Gastrocnemius medialis (tissue), 4 donors: ENCODE measurements around the gene LY6G5C. TPM values are rescaled to one million over a fixed set of nuclear protein-coding genes. Genes with fewer than 3 reads are reported as not detected.

Experiments used
- ATAC-seq, 2 donors: fragments of 150-250 bp; one replicate each; pipeline ENCODE4 v1.9.1; 2016
- DNase-seq, 2 donors: peaks; one replicate each; pipeline ENCODE4 v3.0.0-alpha.2; 2019
- H3K27ac ChIP-seq, 4 donors: fragments of 200-600 bp; sonication (generic); 1 replicate in 1 of 4; 2 replicates in 3 of 4; pipeline ENCODE4 v1.5.1; 2016 to 2018; ENCODE audit warnings: mild to moderate bottlenecking in 2 of 4, moderate library complexity in 1 of 4
- H3K27me3 ChIP-seq, 3 donors: fragments of 200-600 bp; sonication (generic) in 2 of 3; 1 replicate in 1 of 3; 2 replicates in 2 of 3; pipeline versions ENCODE4 v1.5.1 to v1.6.0; 2016 to 2019; ENCODE audit warnings: mild to moderate bottlenecking in 1 of 3, moderate library complexity in 1 of 3
- H3K36me3 ChIP-seq, 2 donors: fragments of 200-600 bp; sonication (generic) in 1 of 2; one replicate each; pipeline ENCODE4 v1.5.1; 2017 to 2018
- H3K4me1 ChIP-seq, 2 donors: fragments of 200-600 bp; sonication (generic) in 1 of 2; one replicate each; pipeline ENCODE4 v1.5.1; 2016 to 2017; ENCODE audit warnings: mild to moderate bottlenecking in 2 of 2
- H3K4me3 ChIP-seq, 4 donors: fragments of 200-600 bp; sonication (generic) in 3 of 4; 1 replicate in 1 of 4; 2 replicates in 3 of 4; pipeline ENCODE4 v1.5.1; 2016 to 2019; ENCODE audit warnings: mild to moderate bottlenecking in 2 of 4
- H3K9me3 ChIP-seq, 3 donors: fragments of 200-600 bp; sonication (generic) in 2 of 3; 1 replicate in 1 of 3; 2 replicates in 2 of 3; pipeline ENCODE4 v1.5.1; 2016 to 2019
- CTCF ChIP-seq, 5 experiments: fragments of 450-650 bp in 3 of 5; fragments of 200-600 bp in 2 of 5; sonication (generic) in 2 of 5; IDR thresholded peaks in 4 of 5; conservative IDR thresholded peaks in 1 of 5; 1 replicate in 4 of 5; 2 replicates in 1 of 5; pipeline ENCODE4 v1.5.1; 2016 to 2019; ENCODE audit warnings: antibody characterized with exemption in 5 of 5, mild to moderate bottlenecking in 3 of 5, moderate library complexity in 3 of 5
- POLR2A ChIP-seq, 2 donors: fragments of 450-650 bp; IDR thresholded peaks; one replicate each; pipeline ENCODE4 v1.6.1; 2017; ENCODE audit warnings: antibody characterized with exemption in 2 of 2, mild to moderate bottlenecking in 2 of 2, moderate library complexity in 2 of 2
- in situ Hi-C, 4 donors: fragments of 200-750 bp; cut with MboI; loops; one replicate each; pipeline versions ENCODE4 v1.15.0 to v1.8.0; 2017; ENCODE audit warnings: low sequenced_read_pairs in 4 of 4
- intact Hi-C: fragments of 100-400 bp; cut with DNase I; formaldehyde crosslinking; loops from one replicate; pipeline ENCODE4 v1.15.1; 2023; ENCODE audit warnings: low total_unique reads
- total RNA-seq, 4 donors: library from RNA; depleted of rRNA; stranded (reverse); fragments of >200 nt; gene quantifications; one replicate each; pipeline versions ENCODE4 v1.1.0 to v1.2.3, GENCODE V29; 2016

LY6G5C gene
- total RNA-seq, 4 donors from 2014 or later: 1.3 to 3.2 TPM; not detected in 2

GRCh38 chr6:31686483-31686882 lies 5.6 kb upstream of the LY6G5C start:
- DNase-seq (no peak), ATAC-seq (no peak)
- TF ChIP-seq CTCF (IDR thresholded peaks at IDR 0.05 in 4 of 5, conservative IDR thresholded peaks at IDR 0.05 in 1 of 5) (no peak), POLR2A (IDR thresholded peaks at IDR 0.05) (no peak)
- in situ Hi-C loops (loop anchor here in 2 of 4 donors (5.0 to 25.0 kb wide), 3 partner anchors 86 to 276 kb away; partner anchors contain the start of genes DXO (in 1 of the 2), NELFE (in 1 of the 2) and SKIC2 (in 1 of the 2)), intact Hi-C loops (no loop called here)
- Histone ChIP-seq H3K4me1 (peaks cover under 1 to 2% of the 10 kb centered on the region in 2 donors), H3K27ac (no peak overlapping the region), H3K27me3 (no peaks in the 10 kb centered on the region), H3K9me3 (no peaks in the 10 kb centered on the region), H3K4me3 (no peak overlapping the region), H3K36me3 (peaks cover 0 to 67% of the 10 kb centered on the region in 2 donors)

DNA sequence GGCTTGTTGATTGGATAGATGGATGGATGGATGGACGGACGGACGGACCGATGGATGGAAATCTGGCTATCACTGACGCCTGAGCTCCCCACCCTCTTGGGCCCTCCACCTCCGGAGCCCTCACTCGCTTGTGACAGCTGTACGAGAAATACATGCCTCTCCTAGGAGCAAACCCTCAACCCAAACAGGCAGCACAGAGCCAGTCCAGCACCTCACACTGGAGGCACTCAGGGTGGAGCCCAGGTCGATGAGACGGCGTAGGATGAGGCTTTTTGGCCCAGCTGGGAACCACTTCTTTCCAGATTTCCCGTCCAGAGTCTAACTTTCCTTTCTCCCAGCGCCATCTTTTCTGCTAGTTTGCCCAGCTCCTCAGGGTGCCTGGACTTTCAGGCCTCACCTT lies 2.7 kb upstream of the LY6G5C start:
- no peak for ATAC-seq
- H3K9me3 ChIP-seq: no peaks in the 10 kb centered on the region
- no peak for DNase-seq
- H3K36me3 ChIP-seq: peaks cover 0 to 38% of the 10 kb centered on the region in 2 donors
- H3K27ac ChIP-seq: no peak overlapping the region
- intact Hi-C loops (no loop called here), in situ Hi-C loops (loop anchor here in 3 of 4 donors (5.0 to 25.0 kb wide), 3 partner anchors 84 to 279 kb away; partner anchors contain the start of genes DXO (in 1 of the 3), NELFE (in 1 of the 3) and SKIC2 (in 1 of the 3))
- no peak overlapping the region for H3K4me3 ChIP-seq
- H3K27me3 ChIP-seq: no peaks in the 10 kb centered on the region
- H3K4me1 ChIP-seq: peaks cover 13% of the 10 kb centered on the region in 2 donors
- TF ChIP-seq CTCF (IDR thresholded peaks at IDR 0.05 in 4 of 5, conservative IDR thresholded peaks at IDR 0.05 in 1 of 5) (no peak), POLR2A (IDR thresholded peaks at IDR 0.05) (no peak)

GRCh38 chr6:31681135-31681671 lies 336 bp upstream of the LY6G5C start:
- DNase-seq (no peak), ATAC-seq (peak; percentile 39 to 45)
- no peaks in the 10 kb centered on the region for H3K27me3 ChIP-seq
- peak overlapping the region; percentile 17 to 74 (median 56) for H3K27ac ChIP-seq
- peaks cover 13% of the 10 kb centered on the region in 2 donors for H3K4me1 ChIP-seq
- in situ Hi-C loops: loop anchor here in 3 of 4 donors (5.0 to 25.0 kb wide), 3 partner anchors 86 to 281 kb away; partner anchors contain the start of genes DXO (in 1 of the 3), NELFE (in 1 of the 3) and SKIC2 (in 1 of the 3)
- H3K4me3 ChIP-seq: peak overlapping the region; percentile 43 to 85 (median 66)
- peaks cover 0 to 14% of the 10 kb centered on the region in 2 donors for H3K36me3 ChIP-seq
- no peaks in the 10 kb centered on the region for H3K9me3 ChIP-seq
- no peak for TF ChIP-seq POLR2A (IDR thresholded peaks at IDR 0.05)
- TF ChIP-seq CTCF (IDR thresholded peaks at IDR 0.05 in 4 of 5, conservative IDR thresholded peaks at IDR 0.05 in 1 of 5): no peak
- intact Hi-C loops: loop anchor here (2.0 kb wide), 1 partner anchor 278 kb away; the partner anchor contains the start of genes NELFE and SKIC2

DNA sequence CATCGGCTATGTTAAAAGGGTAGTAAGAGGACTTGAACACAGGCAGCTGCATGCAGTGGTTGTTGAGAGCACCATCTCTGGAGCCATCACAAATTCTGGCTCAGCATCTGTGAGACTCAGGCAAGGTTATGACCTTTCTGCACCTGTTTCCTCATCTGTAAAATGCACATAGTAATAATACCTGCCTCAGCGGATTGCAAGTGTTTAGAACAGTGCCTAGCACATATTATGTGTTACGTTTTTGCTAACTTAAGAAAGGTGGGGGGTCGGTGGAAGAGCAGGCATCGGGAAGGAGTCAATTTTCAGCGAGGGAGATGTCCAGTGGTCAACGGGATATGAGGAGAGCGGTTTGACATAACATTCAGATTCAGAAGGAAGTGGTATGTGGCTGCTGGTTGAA lies 2.9 kb downstream of the LY6G5C start:
- ATAC-seq: no peak
- in situ Hi-C loops (loop anchor here in 1 of 4 donors (10.0 to 25.0 kb wide), 2 partner anchors 157 to 284 kb away; partner anchors contain the start of genes DXO, NELFE and SKIC2), intact Hi-C loops (no loop called here)

More for the DNA sequence above, 2.9 kb downstream of the LY6G5C start:
- no peak overlapping the region for H3K4me3 ChIP-seq
- no peaks in the 10 kb centered on the region for H3K9me3 ChIP-seq
- peaks cover 13% of the 10 kb centered on the region in 2 donors for H3K4me1 ChIP-seq
- H3K36me3 ChIP-seq: peaks cover 0 to 5% of the 10 kb centered on the region in 2 donors
- no peak for TF ChIP-seq CTCF (IDR thresholded peaks at IDR 0.05 in 4 of 5, conservative IDR thresholded peaks at IDR 0.05 in 1 of 5)
- no peak for TF ChIP-seq POLR2A (IDR thresholded peaks at IDR 0.05)
- no peaks in the 10 kb centered on the region for H3K27me3 ChIP-seq
- DNase-seq: no peak
- H3K27ac ChIP-seq: no peak overlapping the region
